Activated T-helper 17 cell treated with anti-CD3 and anti-CD28 coated beads, Interleukin-2, amount 50 U/mL, for 72 hours (primary cell): ENCODE measurements around the gene POLR1D. TPM values are rescaled to one million over a fixed set of nuclear protein-coding genes. Genes with fewer than 3 reads are reported as not detected.

Source experiments
- ATAC-seq: fragments of 150-1000 bp; cut with Tn5 transposase; replicated peaks from 2 replicates; pipeline ENCODE4 v1.10.0; 2021; ENCODE audit warnings: mild to moderate bottlenecking, moderate library complexity
- H3K27ac Mint-ChIP-seq: one replicate; pipeline ENCODE4 v1.8.0; 2022; ENCODE audit warnings: mixed read lengths
- H3K27me3 Mint-ChIP-seq: one replicate; pipeline ENCODE4 v1.8.0; 2022; ENCODE audit warnings: mixed read lengths
- H3K36me3 Mint-ChIP-seq: one replicate; pipeline ENCODE4 v1.8.0; 2022; ENCODE audit warnings: low read depth, mild to moderate bottlenecking, mixed read lengths
- H3K4me1 Mint-ChIP-seq: one replicate; pipeline ENCODE4 v1.8.0; 2022; ENCODE audit warnings: mixed read lengths
- H3K4me3 Mint-ChIP-seq: one replicate; pipeline ENCODE4 v1.8.0; 2022; ENCODE audit warnings: mild to moderate bottlenecking, mixed read lengths
- H3K9me3 Mint-ChIP-seq: one replicate; pipeline ENCODE4 v1.8.0; 2022; ENCODE audit warnings: mixed read lengths
- total RNA-seq, 2 donors: library from RNA; stranded (reverse); gene quantifications; one replicate each; pipeline ENCODE4 v1.2.3, GENCODE V29; 2022

POLR1D gene
- 100 to 1,000 TPM; 128 to 138 TPM for total RNA-seq

- peak within 1 kb of the TSS; percentile 87 for H3K27ac Mint-ChIP-seq
- peak within 1 kb of the TSS; percentile 87 for H3K4me3 Mint-ChIP-seq
- no peaks in the 10 kb centered on the region for H3K9me3 Mint-ChIP-seq
- peaks cover 53% of the 10 kb centered on the region for H3K36me3 Mint-ChIP-seq
- H3K27me3 Mint-ChIP-seq: no peaks in the 10 kb centered on the region
- peak; percentile 73 for ATAC-seq
- H3K4me1 Mint-ChIP-seq: peaks cover 49% of the 10 kb centered on the region
These were observed at the start of gene POLR1D for GRCh38 chr13:27621366-27622101. Gene POLR1D, plus strand, starts transcription at chr13:27621892. Its CDS starts 92 bp downstream, at chr13:27621984.

DNA sequence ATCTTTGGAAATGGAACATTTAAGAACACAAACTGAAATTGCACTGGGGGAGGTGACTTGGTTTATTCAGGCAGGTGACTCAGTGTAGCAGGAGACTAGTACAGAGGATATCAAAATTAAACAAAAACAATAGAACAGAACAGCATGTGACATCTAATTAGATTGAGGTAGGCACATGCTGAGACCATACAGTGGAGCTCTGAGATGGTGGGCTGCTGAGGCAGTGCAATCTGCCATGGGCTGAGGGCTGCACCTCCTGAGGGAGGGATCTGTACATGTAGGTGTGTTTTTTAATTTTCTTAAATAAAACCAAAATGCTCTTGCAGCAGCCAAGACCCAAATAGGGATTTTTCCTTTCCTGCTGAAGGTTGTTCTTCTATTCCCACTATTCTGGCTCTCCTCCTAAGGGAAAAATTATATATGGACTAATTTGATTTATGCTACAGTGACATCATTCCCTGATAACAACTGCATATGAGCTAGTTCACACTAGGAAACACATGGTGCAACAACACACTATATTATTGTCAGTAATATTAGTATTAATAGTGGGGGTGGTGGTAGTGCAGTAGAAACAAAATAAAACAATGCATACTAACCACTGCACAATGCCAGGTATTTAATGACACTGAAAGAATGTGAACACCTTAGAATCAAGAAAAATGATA lies 49.3 kb upstream of the POLR1D start:
- Mint-ChIP-seq H3K4me1 (peaks cover 4% of the 10 kb centered on the region), H3K4me3 (no peak overlapping the region), H3K27ac (peak overlapping the region; percentile 16), H3K27me3 (no peaks in the 10 kb centered on the region), H3K36me3 (peaks cover 3% of the 10 kb centered on the region), H3K9me3 (no peaks in the 10 kb centered on the region)
- no peak for ATAC-seq

DNA sequence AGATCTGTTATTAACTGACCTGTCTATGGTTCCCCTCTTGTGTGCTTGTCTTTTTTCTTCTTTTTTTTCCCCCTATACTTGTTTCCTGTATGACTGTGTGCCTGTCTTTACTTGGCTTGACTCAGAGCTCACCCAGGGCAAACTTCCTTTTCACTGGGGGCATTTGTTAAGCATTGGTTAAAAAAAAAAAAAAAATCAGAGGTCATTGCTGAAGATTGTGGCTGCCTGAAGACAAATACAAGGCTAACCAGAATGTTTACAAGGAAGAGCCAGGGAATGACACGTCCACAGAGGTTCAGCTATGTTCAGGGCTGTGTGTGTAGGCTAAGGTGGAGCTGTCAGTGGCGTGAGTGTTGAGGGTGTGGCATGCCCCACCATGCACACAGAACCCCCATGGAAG lies 48.4 kb upstream of the POLR1D start:
- H3K27me3 Mint-ChIP-seq: no peaks in the 10 kb centered on the region
- H3K36me3 Mint-ChIP-seq: peaks cover 12% of the 10 kb centered on the region
- no peak overlapping the region for H3K4me3 Mint-ChIP-seq
- ATAC-seq: no peak
- H3K27ac Mint-ChIP-seq: peak overlapping the region; percentile 16
- peaks cover 4% of the 10 kb centered on the region for H3K4me1 Mint-ChIP-seq
- H3K9me3 Mint-ChIP-seq: no peaks in the 10 kb centered on the region

DNA sequence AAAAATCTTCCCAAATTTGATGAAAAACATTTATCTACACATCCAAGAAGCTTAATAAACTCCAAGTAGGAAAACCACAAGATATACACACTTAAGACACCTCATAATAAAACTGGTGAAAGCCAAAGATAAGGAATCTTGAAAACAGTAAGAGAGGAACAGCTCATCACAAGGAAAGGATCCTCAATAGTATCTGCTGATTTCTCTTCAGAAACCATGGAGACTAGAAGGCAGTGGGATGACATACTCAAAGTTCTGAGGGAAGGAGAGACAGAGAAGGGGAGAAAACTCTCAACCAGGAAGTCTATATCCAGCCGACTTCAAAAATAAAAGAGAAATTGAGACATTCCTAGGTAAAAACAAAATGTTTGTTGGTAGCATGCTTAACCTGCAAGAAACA lies 47.0 kb upstream of the POLR1D start:
- H3K4me1 Mint-ChIP-seq: peaks cover 4% of the 10 kb centered on the region
- H3K36me3 Mint-ChIP-seq: peaks cover 16% of the 10 kb centered on the region
- peak overlapping the region; percentile 9 for H3K27ac Mint-ChIP-seq
- ATAC-seq: no peak
- no peaks in the 10 kb centered on the region for H3K9me3 Mint-ChIP-seq
- no peaks in the 10 kb centered on the region for H3K27me3 Mint-ChIP-seq
- H3K4me3 Mint-ChIP-seq: no peak overlapping the region

GRCh38 chr13:27578121-27579030 lies 43.3 kb upstream of the POLR1D start:
- no peaks in the 10 kb centered on the region for H3K9me3 Mint-ChIP-seq
- peaks cover 30% of the 10 kb centered on the region for H3K36me3 Mint-ChIP-seq
- no peak overlapping the region for H3K4me3 Mint-ChIP-seq
- H3K27ac Mint-ChIP-seq: no peak overlapping the region
- no peaks in the 10 kb centered on the region for H3K27me3 Mint-ChIP-seq
- ATAC-seq: no peak
- H3K4me1 Mint-ChIP-seq: peaks cover 3% of the 10 kb centered on the region

DNA sequence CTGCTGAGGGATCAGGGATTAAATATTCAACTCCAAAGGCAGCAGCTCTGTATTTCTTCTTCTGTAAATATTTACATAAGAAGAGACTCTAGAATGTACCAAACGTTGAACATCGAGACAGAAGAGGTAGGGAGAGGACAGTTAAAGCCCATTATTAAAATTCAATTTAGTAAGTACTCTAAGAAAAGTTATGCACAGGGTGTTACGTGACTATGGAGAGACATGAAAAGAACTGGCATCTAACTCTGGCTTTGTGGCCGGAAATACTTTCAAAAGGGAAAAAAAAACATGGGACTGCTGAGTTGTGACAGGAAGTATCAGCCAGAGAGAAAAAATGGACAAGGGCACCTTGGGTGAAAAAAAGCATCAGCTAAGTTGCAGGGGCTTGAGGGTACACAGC lies 38.0 kb upstream of the POLR1D start:
- ATAC-seq: no peak
- Mint-ChIP-seq H3K36me3 (peaks cover 14% of the 10 kb centered on the region), H3K9me3 (no peaks in the 10 kb centered on the region), H3K4me3 (peak overlapping the region; percentile 42), H3K27ac (peak overlapping the region; percentile 59), H3K4me1 (peaks cover 16% of the 10 kb centered on the region), H3K27me3 (no peaks in the 10 kb centered on the region)

DNA sequence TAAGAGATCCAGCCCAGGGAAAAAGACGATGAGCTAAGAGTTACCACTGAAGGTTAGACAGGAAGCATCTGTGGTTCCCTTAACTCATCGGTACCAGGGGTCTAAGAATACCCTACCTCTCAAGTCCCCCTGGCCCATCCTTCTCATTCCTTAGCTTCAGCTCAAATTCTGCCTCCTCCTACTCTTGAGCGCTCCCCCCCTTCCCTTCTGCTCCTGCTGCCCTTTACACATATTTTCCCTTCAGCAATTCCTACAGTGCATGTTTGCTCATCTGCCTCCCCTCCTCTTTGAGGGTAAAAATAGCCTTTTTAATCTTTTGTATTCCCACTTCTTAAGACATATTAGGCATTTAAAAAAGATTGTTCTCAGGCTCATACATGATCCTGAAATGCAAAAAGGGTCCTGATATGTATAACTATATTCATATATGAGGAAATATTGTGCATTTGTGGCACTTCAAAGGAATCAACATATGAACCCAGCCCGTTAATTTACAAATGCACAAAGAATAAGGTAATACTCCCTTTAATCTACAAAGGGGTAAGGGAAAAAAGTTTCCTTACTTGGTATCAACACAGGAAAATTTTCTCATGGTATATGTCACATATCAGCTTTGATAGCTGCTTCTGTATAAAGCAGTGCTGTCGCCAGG lies 34.5 kb upstream of the POLR1D start:
- Mint-ChIP-seq H3K9me3 (no peaks in the 10 kb centered on the region), H3K27ac (no peak overlapping the region), H3K27me3 (no peaks in the 10 kb centered on the region), H3K36me3 (no peaks in the 10 kb centered on the region), H3K4me3 (no peak overlapping the region), H3K4me1 (peaks cover 16% of the 10 kb centered on the region)
- no peak for ATAC-seq

DNA sequence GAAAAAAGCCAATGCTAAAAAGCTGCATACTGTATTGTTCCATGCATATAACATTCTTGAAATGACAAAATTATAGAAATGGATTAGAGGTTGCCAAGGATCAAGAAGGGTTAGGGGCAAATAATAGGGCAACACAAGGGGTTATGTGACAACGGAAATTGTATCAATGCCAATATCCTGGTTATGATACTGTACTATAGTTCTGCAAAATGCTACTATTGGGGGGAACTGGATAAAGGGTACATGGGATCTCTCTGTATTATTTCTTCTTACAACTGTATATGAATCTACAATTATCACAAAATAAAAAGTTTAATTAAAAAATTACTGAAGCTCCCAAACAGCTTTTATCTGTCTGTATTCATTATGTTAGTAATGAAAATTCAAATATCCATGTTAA lies 33.3 kb upstream of the POLR1D start:
- Mint-ChIP-seq H3K9me3 (no peaks in the 10 kb centered on the region), H3K27ac (no peak overlapping the region), H3K27me3 (no peaks in the 10 kb centered on the region), H3K36me3 (no peaks in the 10 kb centered on the region), H3K4me1 (peaks cover 14% of the 10 kb centered on the region), H3K4me3 (no peak overlapping the region)
- ATAC-seq: no peak

DNA sequence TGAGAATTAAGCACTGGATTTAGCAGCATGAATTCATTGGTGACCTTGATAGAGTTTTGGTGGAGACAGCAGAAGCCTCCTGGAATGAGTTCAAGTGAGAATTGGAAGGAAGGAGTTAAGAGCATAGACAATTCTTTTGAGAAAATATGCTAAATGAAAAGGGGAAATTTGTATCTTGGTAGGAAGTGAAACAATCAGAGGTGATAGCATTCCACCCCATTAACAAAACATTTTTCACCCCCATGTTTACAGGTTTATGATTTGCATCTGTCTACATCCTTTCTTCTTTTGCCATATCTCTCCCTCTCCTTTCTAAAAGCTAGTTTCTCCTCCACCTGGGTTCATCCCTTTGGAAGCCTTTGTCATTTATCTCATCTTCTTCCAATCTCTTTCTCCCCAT lies 28.8 kb upstream of the POLR1D start:
- Mint-ChIP-seq H3K27me3 (no peaks in the 10 kb centered on the region), H3K4me3 (no peak overlapping the region), H3K36me3 (no peaks in the 10 kb centered on the region), H3K9me3 (no peaks in the 10 kb centered on the region), H3K27ac (no peak overlapping the region), H3K4me1 (no peaks in the 10 kb centered on the region)
- ATAC-seq: no peak

DNA sequence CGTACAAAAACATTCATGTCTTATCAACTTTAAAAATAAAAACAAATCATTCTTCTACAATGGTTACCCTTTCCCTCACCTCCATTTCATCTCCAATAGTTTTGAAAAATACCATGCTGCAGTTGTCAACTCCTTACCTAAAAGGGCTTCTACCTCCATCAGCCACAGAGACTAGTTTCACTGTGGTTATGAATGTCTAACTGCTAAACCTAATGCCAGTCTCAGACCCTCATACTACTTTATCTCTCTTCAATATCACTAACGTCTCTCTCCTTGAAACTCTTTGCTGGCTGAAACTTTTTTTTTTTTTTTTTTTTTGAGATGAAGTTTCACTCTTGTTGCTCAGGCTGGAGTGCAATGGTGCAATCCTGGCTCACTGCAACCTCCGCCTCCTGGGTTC lies 28.4 kb upstream of the POLR1D start:
- no peak overlapping the region for H3K4me3 Mint-ChIP-seq
- no peaks in the 10 kb centered on the region for H3K9me3 Mint-ChIP-seq
- no peaks in the 10 kb centered on the region for H3K36me3 Mint-ChIP-seq
- no peaks in the 10 kb centered on the region for H3K27me3 Mint-ChIP-seq
- H3K4me1 Mint-ChIP-seq: no peaks in the 10 kb centered on the region
- H3K27ac Mint-ChIP-seq: no peak overlapping the region
- peak; percentile 56 for ATAC-seq

- H3K36me3 Mint-ChIP-seq: no peaks in the 10 kb centered on the region
- no peak for ATAC-seq
- H3K4me1 Mint-ChIP-seq: peaks cover 4% of the 10 kb centered on the region
- H3K9me3 Mint-ChIP-seq: no peaks in the 10 kb centered on the region
- H3K27ac Mint-ChIP-seq: no peak overlapping the region
- H3K27me3 Mint-ChIP-seq: no peaks in the 10 kb centered on the region
- H3K4me3 Mint-ChIP-seq: no peak overlapping the region
These were observed 26.5 kb upstream of the POLR1D start for GRCh38 chr13:27595055-27595811.

DNA sequence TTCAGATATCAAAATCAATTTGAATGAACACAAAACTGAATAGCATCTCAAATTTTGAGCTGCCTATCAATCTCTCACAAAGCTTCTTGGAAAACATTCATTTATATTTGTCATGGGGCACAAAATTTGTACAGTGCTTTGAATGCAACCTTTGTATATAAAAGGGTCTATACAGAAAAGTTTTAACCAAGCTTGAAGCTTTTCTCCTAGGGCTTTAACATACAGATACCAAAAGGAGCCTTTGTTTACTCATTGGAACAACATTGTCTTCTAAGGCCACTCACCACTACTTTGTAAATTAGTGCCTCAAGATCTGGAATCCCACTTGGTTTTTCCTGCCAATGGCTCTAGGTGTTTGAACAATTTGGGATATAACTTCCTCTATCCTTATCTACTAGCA lies 22.6 kb upstream of the POLR1D start:
- no peak for ATAC-seq
- no peaks in the 10 kb centered on the region for H3K27me3 Mint-ChIP-seq
- no peak overlapping the region for H3K27ac Mint-ChIP-seq

GRCh38 chr13:27599845-27600553 lies 21.7 kb upstream of the POLR1D start:
- H3K27ac Mint-ChIP-seq: no peak overlapping the region
- H3K27me3 Mint-ChIP-seq: no peaks in the 10 kb centered on the region
- H3K4me3 Mint-ChIP-seq: no peak overlapping the region
- ATAC-seq: peak; percentile 57
- H3K9me3 Mint-ChIP-seq: no peaks in the 10 kb centered on the region
- no peaks in the 10 kb centered on the region for H3K36me3 Mint-ChIP-seq
- H3K4me1 Mint-ChIP-seq: peaks cover 12% of the 10 kb centered on the region

More for the DNA sequence above, 22.6 kb upstream of the POLR1D start:
- no peaks in the 10 kb centered on the region for H3K36me3 Mint-ChIP-seq
- H3K4me1 Mint-ChIP-seq: peaks cover 12% of the 10 kb centered on the region
- H3K9me3 Mint-ChIP-seq: no peaks in the 10 kb centered on the region
- no peak overlapping the region for H3K4me3 Mint-ChIP-seq
